ENCODE measurements around the gene SRRD. TPM values are rescaled to one million over a fixed set of nuclear protein-coding genes. Genes with fewer than 3 reads are reported as not detected.
"Not testable (repeated sequence)": the region's sequence is repeated elsewhere in the genome, so short reads cannot be mapped to it uniquely, and the experiment has no call there.

The SRRD gene, protein sequence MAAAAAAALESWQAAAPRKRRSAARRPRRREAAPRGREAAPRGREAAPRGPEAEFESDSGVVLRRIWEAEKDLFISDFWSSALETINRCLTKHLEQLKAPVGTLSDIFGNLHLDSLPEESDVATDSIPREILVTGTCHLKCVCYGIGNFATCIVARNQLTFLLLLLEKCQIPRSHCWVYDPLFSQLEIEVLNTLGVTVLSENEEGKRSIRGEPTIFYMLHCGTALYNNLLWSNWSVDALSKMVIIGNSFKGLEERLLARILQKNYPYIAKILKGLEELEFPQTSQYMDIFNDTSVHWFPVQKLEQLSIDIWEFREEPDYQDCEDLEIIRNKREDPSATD
- 19.2 and 22.0 TPM in 2 replicates for total RNA-seq (2014; rRNA removed; shearing (Covaris generic))

DNA sequence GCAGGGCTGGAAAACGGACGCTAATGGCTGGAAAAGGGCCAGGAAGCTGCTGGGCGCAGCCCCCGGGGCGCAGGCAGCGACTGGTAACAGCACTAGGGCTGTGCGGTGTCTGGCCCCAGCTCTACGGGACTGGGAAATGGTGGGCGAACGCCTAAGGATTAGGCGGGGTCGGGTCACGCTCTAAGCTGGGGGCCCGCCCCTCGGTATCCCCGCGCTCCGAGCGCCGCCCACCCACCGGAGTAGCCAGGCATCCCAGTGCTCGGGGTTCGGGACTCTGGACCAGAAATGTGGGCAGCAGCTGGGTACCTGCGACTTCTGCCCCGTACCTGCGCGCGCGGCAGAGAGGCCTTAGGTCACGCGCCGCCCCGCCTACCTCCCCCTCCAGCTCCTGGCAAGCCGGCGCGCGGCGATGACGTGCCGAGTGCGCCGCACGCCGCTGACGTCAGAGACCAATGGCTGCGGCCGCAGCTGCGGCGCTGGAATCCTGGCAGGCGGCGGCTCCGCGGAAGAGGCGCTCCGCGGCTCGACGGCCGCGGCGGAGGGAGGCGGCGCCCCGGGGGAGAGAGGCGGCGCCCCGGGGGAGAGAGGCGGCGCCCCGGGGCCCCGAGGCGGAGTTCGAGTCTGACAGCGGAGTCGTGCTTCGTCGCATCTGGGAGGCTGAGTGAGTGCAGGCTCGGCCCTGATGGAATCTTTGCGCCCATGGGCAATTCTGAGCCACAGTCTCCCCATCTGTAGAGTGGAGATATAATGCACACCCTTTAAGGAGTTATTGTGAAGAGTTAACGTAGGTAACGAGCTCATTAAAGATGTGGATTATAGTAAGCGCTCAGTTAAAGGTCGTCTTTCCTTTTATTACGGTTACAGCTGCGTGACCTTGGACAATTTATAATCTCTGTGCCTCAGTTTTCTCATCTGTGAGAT is at the start of gene SRRD, which contains the start of gene HPS4:
Gene SRRD (plus strand): TSS at position 439 of the 921 bp plus-strand sequence. CDS start 14 bp downstream, at position 453.
Gene HPS4 (minus strand): TSS at position 345 of the 921 bp plus-strand sequence. CDS start 2,021 bp downstream, outside the sequence.
- peak; percentile 74 for DNase-seq (ENCODE audit: low spot score)

DNA sequence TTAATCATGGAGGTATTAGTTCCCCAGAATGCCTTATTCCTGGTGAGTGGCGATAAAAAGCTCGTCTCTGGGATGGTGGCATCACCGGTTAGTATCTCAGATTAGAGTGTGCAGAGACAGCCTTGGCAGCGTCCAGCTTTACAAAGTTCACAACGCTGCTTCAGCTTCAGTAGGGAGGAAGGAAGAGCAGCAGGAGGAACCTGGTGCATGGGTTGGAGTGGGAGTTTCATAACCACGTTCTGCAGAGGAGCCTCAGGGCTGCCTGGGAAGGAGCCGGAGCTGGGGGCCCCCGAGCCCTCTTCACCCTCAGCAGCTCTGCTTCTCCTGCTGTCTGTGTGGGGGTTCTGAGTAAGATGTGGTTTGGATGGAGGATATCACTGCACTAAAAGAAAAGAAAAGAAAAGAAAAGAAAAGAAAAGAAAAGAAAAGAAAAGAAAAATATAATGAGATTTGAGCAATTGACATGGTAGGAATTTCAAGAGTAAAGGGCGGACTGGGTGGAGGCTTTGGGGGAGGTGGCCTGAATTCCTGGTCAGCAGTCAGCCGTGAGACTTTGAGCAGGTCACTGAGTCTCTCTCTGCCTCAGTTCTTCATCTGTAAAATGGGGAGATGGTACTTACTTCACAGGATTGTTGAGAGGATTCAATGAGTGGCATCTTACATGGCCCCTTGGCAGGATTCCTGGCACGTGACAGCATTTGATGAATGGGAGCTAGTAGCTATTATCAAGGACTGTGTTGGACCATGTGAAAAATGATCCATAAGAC is 48.2 kb upstream of the SRRD start:
- no peak for DNase-seq (ENCODE audit: low spot score)

DNA sequence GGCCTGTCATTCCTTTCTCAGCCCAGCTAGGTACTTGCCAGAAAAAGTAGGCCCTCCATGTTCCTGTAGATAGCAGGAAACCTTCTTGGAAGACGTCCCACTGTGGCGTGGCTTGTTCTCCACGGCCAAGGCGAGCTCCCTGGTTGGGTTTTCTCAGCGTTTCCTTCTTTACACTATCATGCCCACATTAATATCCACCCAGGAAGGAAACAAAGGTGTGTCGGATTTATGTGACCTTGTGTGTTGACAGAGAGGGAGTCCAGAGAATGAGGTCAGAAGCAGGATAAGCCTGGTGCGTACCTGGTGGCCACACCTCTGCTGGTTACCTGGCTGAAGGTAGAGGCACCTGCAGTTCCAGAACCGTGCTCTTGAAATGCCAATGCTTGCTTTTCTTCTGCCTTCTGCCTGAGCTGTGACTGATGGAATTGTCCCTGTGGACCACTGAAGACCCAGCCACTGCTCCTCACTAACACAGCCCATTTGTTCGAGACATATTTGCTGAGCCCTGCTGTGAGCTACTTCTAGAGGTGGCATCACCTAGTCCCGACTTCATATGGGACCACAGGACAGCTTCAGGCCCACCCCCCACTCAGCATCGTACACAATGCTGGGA is 46.7 kb upstream of the SRRD start:
- no peak for DNase-seq (ENCODE audit: low spot score)

DNA sequence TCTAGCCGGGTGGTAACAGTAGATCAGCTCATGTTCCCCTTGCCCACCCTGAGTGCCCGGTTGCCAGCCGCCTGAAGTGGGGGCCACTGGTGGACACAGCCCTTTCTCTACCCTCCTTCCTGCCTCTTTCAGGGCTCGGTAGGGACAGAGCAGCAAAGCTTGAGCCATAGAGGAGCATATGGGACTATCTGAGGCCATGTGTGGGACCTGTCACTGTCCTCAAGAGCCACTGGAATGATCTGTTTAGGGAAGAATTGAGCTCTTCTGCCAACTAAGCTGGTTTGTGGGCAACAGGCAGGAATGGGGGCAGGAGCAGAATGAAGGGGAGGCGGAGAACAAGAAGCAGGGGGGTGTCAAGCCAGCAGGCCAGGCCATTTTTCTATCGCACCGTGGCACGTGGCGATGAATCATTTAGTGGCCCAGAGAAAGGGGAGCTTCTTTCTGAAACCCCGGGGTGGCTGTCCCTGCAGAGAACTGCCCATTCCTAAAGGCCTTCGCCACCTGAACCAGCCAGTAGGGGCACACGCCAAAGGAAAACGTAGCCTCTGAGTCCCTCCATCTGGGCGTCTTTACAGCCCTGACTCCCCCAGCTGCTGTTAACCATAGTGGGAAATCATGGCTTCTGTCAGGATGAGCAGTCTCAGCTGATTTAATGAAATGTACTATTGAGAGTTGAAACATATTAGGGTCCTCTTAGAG is 45.8 kb upstream of the SRRD start:
- DNase-seq (ENCODE audit: low spot score), result no peak

DNA sequence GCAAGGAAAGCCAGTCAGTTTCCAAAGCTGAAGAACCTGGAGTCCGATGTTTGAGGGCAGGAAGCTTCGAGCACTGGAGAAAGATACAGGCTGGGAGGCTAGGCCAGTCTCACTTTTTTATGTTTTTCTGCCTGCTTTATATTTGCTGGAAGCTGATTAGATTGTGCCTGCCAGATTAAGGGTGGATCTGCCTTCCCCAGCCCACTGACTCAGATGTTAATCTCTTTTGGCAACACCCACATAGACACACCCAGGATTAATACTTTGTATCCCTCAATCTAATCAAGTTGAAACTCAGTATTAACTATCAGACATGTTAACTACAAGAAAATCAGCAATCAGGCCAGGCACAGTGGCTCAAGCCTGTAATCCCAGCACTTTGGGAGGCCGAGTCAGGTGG is 44.9 kb upstream of the SRRD start:
- DNase-seq (ENCODE audit: low spot score), result not testable (repeated sequence)

DNA sequence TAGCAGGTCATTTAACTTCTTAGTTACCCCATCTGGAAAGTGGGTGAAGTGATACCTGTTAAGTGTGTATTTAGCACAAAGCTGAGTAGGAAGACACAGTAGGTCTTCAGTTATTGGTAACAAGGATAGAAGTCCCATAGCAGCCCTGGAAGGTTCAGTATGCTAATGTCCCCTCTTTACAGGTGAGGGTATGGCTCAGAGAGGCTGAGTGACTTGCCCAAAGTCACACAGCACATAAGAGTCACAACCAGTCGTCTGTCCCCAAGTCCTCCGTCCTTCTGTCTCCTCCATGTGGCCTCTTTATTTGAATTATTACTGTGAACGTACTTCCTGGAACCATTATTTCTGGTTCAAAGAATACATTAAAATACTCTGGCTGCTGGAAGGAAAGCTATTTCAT is 44.1 kb upstream of the SRRD start:
- DNase-seq (ENCODE audit: low spot score), result no peak

DNA sequence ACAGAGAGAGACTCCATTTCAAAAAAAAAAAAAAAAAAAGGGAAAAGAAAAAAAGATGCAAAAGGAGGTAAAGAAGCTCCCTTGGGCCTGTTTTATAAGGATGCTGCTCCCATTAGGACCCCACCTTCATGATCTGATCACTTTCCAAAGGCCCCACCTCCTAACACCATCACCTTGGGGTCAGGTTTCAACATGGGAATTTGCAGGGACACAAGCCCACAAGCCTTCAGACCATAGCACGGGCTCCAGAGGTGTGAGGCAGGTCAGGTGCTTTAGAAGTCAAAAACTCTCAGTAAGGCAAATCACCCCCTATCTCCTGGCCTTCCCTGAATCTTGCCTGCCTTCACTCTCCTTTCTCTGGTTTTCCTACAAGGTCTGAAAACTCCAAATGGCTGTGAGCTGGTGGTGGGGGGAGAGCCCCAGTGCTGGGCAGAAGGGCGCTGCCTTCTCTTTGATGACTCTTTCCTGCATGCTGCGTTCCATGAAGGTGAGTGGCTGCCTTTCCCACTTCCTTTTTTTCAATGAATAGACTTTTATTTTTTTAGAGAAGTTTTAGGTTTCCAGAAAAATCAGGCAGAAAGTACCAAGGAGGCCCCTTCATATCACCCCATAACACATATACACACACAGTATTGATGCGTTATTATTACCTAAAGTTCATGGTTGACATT is 41.5 kb upstream of the SRRD start:
- no peak for DNase-seq (ENCODE audit: low spot score)

DNA sequence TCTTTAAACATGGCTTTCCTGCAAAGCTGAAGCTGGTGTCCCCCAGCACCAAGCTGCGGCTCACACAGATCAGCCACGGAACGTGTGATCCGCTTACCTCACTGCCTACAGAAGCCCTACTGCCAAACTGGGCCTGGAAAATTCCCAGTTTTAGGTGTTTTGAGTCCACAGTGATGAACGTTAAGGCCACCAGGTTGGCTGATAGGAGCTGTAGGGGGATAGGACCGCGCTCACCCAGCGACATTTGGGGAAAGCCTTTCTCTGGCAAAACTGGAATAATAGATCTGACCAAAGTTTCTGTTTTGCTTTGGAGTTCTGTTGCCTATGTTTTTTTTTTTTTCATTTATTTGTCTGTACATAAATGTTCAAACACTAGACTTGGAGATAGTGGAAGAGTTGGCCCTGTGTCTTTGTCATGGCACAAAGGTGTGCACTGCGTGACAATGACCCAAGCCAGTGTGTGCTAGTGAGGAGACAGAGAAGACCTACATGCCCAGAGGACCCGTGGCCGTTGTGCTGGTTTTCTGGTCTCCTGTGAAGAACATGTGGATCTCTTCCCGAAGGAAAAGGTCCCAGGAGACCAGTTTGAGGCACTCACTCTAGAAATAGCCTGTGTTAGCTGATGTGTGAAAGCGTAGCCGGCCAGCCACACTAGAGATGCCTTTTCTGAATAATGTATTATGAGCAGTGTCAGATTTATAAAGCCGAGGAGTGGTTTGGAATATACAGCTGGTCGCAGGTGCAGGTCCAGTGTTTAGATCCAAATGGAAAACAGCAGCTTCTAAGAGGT is 39.6 kb upstream of the SRRD start:
- no peak for DNase-seq (ENCODE audit: low spot score)

DNA sequence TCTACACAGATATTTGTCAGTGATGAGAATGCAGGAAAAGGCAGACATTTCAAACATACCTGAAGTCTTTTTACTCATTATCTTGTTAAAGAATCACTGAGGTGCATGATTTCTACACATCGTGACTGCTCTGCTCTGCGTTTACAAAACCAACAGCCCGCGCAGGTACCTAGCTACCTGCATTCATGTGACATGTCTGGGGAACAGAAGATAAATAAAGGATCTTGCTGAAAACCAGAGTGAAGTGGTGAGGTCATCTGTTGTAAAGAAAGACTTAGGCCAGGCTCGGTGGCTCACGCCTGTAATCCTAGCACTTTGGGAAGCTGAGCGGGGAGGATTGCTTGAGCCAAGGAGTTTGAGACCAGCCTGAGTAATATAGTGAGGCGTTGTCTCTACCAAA is 38.9 kb upstream of the SRRD start:
- DNase-seq (ENCODE audit: low spot score), result no peak

DNA sequence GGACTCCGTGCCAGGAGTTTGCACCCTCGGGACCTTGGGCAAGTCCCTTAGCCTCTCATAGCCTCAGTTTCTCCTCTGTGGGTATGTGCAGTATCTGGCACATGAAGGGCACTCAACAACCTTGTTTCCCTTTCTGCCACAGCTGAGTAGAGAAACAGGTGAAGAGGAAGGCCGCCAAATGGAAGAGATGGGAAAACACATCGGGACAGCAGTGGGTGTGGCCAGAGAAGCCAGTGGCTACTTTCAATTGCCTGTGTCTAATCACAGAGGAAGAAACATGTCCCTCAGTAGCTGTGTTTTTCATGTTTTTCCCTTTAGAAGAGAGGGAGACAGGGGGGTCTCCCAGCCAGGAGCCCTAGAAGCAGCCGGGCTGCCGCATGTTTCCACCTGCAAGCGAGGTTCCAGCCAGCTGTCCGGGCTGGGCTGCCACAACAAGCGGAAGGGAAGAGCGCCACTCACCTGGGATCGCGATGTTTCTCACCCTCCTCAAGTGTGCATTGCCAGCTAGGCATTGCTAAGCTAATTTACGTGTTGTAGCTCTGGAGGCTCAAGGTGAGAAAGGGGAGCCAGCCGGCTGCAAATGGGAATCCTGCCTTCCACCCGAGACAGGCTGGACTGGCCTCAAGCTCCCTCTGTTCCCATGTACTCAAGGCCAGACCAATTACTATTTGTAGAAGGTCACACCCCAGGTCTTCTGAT is 38.0 kb upstream of the SRRD start:
- DNase-seq (ENCODE audit: low spot score), result no peak

DNA sequence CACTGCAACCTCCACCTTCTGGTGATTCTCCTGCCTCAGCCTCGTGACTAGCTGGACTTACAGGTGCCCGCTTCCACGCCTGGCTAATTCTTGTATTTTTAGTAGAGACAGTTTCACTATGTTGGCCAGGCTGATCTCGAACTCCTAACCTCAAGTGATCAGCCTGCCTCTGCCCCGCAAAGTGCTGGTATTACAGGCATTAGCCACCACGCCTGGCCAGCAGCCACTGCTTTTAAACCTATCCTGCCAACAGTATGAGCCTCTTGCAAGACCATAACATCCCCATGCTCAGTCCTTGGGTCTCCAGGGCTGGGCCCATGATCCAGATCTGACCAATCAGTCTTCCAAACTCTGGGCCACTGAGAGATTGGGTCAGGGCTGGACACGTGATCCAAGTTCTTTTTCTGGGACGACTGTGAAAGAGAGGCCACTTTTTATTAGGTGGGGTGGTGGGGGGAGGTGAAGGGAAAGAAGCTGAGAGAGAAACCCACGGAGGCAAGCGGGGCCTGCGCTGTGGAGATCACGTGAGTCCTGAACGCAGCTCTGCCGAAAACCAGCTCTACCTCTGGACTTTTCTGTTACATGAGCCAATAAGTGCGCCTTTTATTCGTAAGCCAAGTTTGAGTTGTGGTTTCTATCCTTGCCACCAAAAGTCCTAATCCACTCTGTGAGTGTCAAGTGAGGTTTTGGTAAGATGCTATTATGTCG is 36.7 kb upstream of the SRRD start:
- no peak for DNase-seq (ENCODE audit: low spot score)

DNA sequence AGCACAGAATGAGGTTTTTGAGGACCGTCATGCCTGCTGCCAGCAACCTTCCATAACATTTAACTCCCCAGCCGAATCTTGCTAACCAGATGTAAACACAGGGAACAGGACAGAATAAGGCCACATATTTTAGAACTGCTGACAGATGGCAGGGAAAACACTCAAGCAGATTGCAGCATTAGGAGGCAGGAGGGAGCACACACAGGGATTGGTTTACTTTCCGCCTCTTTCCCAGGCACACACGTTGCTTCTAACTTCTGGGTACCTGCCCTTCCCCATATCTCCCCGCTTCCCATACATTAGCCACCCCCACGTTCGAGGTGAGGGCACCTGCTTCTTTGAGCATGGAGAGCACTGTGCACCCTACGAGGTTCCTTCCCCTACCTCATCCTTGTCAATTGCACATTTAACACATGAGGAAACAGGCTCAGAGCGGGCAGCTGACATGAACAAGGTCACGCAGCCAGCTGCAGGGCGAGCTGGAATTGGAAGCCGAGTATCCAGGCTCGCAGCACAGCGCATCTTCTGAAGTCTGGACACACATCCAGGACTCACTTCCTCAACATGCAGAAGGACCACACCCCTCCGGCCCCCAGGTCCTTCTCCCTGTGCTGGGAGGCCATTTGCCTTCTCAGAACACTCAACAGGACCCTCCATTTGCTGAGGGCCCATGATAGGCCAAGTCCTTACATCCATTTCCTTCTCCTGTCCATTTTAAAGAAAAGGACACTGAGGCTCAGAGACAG is 35.9 kb upstream of the SRRD start:
- DNase-seq (ENCODE audit: low spot score), result no peak

DNA sequence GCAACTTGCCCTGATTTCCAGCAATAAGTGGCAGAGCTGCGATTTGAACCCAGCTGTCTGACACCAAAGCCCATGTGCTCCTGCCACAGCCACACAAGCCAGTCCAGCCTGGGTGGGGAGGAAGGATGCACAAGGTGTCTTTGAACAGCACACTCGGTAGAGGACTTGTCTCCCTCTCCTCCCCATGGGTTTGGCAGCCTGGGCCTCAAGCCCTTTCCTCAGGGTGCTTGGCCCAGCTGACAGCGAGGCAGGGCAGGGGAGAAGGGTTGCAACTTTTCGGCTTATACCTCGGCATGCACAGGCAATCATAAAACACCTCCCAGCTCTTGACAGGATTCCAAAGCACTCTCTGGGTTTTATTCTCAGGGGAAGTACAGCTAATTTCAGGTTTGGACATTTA is 35.3 kb upstream of the SRRD start:
- DNase-seq (ENCODE audit: low spot score), result no peak

DNA sequence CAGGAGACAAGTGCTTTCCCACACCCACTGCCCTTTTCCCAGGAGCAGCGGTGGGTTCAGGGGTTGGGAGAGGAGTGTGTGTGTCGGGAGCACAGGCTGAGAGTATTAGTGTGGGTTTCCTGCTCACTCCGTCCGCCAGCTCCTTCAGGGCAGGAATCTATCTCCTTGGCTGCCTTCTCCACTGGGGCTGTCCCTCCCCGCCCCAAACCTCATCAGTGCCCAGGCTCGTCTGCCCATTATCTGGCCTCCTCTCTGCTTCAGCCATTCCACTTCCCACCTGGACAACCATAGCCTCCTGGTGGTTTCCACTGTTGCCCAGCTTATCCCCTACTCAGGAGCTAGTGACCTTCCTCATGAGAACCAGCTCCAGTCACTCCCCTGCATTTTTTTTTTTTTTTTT is 34.7 kb upstream of the SRRD start:
- DNase-seq (ENCODE audit: low spot score), result no peak

DNA sequence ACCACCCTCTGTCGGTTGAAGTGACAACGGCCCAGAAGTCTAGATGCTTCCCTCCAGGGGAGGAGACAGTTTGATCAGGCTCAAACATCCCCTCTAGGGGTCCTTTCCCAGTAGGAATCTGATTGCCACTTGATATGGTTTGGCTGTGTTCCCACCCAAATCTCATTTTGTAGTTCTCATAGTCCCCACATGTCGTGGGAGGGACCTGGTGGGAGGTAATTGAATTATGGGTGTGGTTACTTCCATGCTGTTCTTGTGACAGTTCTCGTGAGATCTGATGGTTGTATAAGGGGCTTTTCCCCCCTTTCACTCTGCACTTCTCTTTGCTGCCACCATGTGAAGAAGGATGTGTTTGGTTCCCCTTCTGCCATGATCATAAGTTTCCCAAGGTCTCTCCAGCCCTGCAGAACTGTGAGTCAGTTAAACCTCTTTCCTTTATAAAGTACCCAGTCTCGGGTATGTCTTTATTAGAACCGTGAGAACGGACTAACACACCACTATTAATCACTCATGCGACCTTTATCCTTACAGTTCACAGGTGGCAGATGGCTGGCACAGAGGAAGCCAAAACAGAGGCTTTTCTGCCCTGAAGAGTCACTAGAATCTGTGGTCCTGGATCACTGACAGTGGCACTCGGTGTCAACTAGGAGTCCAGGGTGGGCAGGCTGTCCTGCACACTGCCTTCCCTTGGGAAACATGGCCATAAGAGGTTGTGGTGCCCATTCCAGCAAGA is 33.1 kb upstream of the SRRD start:
- DNase-seq (ENCODE audit: low spot score), result no peak

DNA sequence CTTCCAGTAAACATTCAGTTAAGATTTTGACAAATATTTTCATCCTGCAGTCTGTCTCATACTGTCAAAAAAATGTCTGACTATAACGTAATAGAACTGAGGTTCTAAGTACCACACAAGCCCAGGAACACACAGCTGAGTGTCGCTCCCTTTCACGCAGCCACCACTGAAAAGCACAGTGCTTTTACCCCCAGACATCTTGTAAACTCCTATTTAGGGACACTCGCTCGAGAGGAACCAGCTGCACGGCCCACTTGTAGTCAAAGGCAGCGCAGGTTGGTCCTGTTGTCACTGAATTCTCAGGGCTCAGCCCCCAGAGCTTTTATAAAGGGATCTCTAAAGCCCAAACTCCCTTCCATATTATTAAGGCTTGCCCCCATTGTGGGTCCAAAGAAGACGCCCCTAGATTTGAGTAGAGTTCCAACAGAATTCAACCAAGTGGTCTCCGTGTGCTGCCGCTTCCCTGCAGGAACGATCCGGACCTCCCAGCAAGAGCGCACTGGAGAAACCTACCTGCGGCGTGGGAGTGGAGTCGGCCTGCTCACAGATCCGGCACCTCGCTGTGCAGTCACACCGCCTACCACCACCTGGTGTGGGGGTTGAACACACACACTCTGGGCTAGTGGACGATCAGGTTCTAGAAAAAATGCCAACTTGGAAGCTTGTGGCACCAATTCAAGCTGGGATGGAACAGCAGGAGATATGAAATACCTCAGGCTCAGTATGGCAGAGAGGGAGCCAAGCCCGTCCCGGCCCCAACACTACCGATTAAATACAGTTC is 31.3 kb upstream of the SRRD start:
- DNase-seq (ENCODE audit: low spot score), result no peak
